ENCODE data around the gene ACTR1B.

GRCh38 chr2:97663626-97663961 lies 250 bp downstream of the ACTR1B start:
- no peak for TF ChIP-seq CTCF (IDR thresholded peaks at IDR 0.05)
- TF ChIP-seq POLR2A (IDR thresholded peaks at IDR 0.05), result no peak

Measured in right lobe of liver (tissue), 4 donors.